ENCODE data around the gene PPFIBP1.
"Not testable (repeated sequence)": the region's sequence is repeated elsewhere in the genome, so short reads cannot be mapped to it uniquely, and the experiment has no call there.

Gene PPFIBP1

DNA sequence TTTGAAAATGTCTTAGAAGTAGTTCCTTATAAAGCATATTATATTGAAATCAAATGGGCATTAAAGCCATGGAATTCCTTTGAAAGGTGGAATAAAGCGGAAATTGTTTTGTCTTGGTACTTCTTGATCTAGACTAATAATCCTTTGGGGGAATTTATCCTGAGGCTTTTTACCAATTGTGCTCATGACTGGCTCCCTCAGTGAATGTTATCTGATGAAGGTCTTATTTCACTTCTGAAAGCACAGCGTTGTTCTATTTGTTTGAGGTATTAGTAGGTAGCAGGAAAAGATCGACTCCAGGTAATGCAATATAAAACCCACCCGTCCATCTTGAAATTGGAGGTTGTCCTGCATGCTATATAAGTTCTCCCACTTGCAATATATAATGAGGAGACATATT, 64.8 kb downstream of the PPFIBP1 start:
- Histone ChIP-seq H3K9me2 (ENCODE audit: low read depth, low read length) (no peaks in the 10 kb centered on the region), H3F3A (ENCODE audit: insufficient read depth, low read length) (no peaks in the 10 kb centered on the region), H3K4me1 (ENCODE audit: insufficient read depth, low read length, severe bottlenecking) (no peaks in the 10 kb centered on the region), H2AFZ (ENCODE audit: low read length) (no peak overlapping the region), H3K9me3 (ENCODE audit: low read length) (no peaks in the 10 kb centered on the region), H3K36me3 (ENCODE audit: insufficient read depth, low read length) (no peaks in the 10 kb centered on the region), H3K27ac (ENCODE audit: low read depth, low read length, poor library complexity, severe bottlenecking) (no peak overlapping the region), H3K79me2 (ENCODE audit: insufficient read depth, low read length) (no peaks in the 10 kb centered on the region), H3K9ac (ENCODE audit: low read length) (no peak overlapping the region), H3K4me2 (ENCODE audit: low read length) (no peak overlapping the region), H4K20me1 (ENCODE audit: insufficient read depth, low read length) (no peaks in the 10 kb centered on the region), H3K27me3 (ENCODE audit: insufficient read depth, low read length) (no peaks in the 10 kb centered on the region), H3K4me3 (ENCODE audit: low read depth, low read length, poor library complexity, severe bottlenecking) (no peak overlapping the region)
- TF ChIP-seq, protein P1, sequence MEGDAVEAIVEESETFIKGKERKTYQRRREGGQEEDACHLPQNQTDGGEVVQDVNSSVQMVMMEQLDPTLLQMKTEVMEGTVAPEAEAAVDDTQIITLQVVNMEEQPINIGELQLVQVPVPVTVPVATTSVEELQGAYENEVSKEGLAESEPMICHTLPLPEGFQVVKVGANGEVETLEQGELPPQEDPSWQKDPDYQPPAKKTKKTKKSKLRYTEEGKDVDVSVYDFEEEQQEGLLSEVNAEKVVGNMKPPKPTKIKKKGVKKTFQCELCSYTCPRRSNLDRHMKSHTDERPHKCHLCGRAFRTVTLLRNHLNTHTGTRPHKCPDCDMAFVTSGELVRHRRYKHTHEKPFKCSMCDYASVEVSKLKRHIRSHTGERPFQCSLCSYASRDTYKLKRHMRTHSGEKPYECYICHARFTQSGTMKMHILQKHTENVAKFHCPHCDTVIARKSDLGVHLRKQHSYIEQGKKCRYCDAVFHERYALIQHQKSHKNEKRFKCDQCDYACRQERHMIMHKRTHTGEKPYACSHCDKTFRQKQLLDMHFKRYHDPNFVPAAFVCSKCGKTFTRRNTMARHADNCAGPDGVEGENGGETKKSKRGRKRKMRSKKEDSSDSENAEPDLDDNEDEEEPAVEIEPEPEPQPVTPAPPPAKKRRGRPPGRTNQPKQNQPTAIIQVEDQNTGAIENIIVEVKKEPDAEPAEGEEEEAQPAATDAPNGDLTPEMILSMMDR (IDR thresholded peaks at IDR 0.05; ENCODE audit: low read length) = no peak
- no peak for TF ChIP-seq EZH2 (IDR thresholded peaks at IDR 0.05; ENCODE audit: borderline replicate concordance, low read length)

DNA sequence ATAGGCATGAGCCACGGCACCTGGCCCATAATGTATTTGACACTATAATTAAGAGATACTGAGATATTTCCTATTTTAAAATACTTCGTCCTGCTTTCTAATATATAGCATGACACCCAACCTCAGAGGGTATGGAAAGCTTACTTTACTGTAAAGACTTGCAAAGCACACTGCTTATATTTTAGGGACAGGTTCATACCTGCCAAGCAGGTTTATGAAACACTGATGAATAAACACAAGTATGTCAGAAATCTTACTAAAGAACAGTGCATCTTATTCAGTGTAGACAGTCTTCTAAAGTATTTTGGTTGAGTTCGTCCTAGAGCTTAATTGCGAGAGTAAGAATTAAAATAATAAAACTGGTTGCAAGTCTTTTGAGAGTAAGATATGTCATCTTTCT, 65.4 kb downstream of the PPFIBP1 start:
- Histone ChIP-seq H3K9me2 (ENCODE audit: low read depth, low read length) (no peaks in the 10 kb centered on the region), H3K27ac (ENCODE audit: low read depth, low read length, poor library complexity, severe bottlenecking) (no peak overlapping the region), H3K4me3 (ENCODE audit: low read depth, low read length, poor library complexity, severe bottlenecking) (no peak overlapping the region), H3F3A (ENCODE audit: insufficient read depth, low read length) (no peaks in the 10 kb centered on the region), H3K36me3 (ENCODE audit: insufficient read depth, low read length) (no peaks in the 10 kb centered on the region), H3K4me2 (ENCODE audit: low read length) (no peak overlapping the region), H3K9ac (ENCODE audit: low read length) (no peak overlapping the region), H3K4me1 (ENCODE audit: insufficient read depth, low read length, severe bottlenecking) (no peaks in the 10 kb centered on the region), H4K20me1 (ENCODE audit: insufficient read depth, low read length) (no peaks in the 10 kb centered on the region), H3K79me2 (ENCODE audit: insufficient read depth, low read length) (no peaks in the 10 kb centered on the region), H3K9me3 (ENCODE audit: low read length) (no peaks in the 10 kb centered on the region), H2AFZ (ENCODE audit: low read length) (no peak overlapping the region), H3K27me3 (ENCODE audit: insufficient read depth, low read length) (no peaks in the 10 kb centered on the region)
- TF ChIP-seq EZH2 (IDR thresholded peaks at IDR 0.05; ENCODE audit: borderline replicate concordance, low read length) = no peak
- TF ChIP-seq, protein P1 (IDR thresholded peaks at IDR 0.05; ENCODE audit: low read length) = no peak

DNA sequence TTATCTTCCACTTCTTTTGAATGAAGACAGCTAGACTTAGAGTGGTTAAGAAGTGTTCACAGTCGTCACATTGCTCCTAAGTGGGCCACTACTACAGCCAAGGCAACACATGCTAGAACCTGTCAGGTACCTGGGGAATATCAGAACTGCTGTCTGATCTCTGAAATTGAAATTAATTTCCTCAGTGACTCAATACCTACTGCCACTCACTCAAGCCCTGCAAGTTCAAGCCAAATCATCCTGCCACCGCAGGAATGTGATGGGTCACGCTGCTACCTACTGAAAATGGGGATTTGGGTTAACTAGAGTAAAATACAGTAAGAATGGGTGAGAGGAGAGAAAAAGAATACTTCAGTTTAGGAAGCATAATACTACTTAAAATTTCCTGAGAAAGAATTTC, 67.7 kb downstream of the PPFIBP1 start:
- H3K9ac ChIP-seq (ENCODE audit: low read length); H3K4me3 ChIP-seq (ENCODE audit: low read depth, low read length, poor library complexity, severe bottlenecking); H3K27me3 ChIP-seq (ENCODE audit: insufficient read depth, low read length); H3K9me2 ChIP-seq (ENCODE audit: low read depth, low read length); H3F3A ChIP-seq (ENCODE audit: insufficient read depth, low read length); H3K27ac ChIP-seq (ENCODE audit: low read depth, low read length, poor library complexity, severe bottlenecking); H3K9me3 ChIP-seq (ENCODE audit: low read length); H3K4me2 ChIP-seq (ENCODE audit: low read length); H2AFZ ChIP-seq (ENCODE audit: low read length); H3K79me2 ChIP-seq (ENCODE audit: insufficient read depth, low read length); H3K4me1 ChIP-seq (ENCODE audit: insufficient read depth, low read length, severe bottlenecking); H4K20me1 ChIP-seq (ENCODE audit: insufficient read depth, low read length); H3K36me3 ChIP-seq (ENCODE audit: insufficient read depth, low read length): not testable (repeated sequence)

DNA sequence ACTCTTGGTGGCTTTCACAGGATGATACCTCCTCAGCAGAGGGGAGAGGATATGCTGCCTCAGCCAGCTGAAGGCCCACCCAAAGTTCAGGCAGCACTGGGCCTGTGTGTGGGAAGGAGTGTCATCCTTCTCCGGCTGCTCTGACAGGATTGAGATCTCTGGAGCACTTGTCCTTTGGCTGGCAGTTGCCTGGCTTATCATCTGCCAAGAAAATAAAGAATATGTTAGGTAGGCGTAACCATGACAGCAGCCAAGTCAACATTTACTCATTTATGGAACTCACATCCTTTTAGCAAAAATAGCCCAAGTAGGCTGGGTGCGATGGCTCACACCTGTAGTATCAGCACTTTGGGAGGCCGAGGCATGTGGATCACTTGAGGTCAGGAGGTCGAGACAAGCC, 68.5 kb downstream of the PPFIBP1 start:
- Histone ChIP-seq H3K9me3 (ENCODE audit: low read length) (no peaks in the 10 kb centered on the region), H3K4me2 (ENCODE audit: low read length) (no peak overlapping the region), H3K27ac (ENCODE audit: low read depth, low read length, poor library complexity, severe bottlenecking) (no peak overlapping the region), H3K36me3 (ENCODE audit: insufficient read depth, low read length) (no peaks in the 10 kb centered on the region), H3K79me2 (ENCODE audit: insufficient read depth, low read length) (no peaks in the 10 kb centered on the region), H3K4me3 (ENCODE audit: low read depth, low read length, poor library complexity, severe bottlenecking) (no peak overlapping the region), H3K4me1 (ENCODE audit: insufficient read depth, low read length, severe bottlenecking) (no peaks in the 10 kb centered on the region), H2AFZ (ENCODE audit: low read length) (no peak overlapping the region), H3F3A (ENCODE audit: insufficient read depth, low read length) (no peaks in the 10 kb centered on the region), H3K27me3 (ENCODE audit: insufficient read depth, low read length) (no peaks in the 10 kb centered on the region), H3K9ac (ENCODE audit: low read length) (no peak overlapping the region), H4K20me1 (ENCODE audit: insufficient read depth, low read length) (no peaks in the 10 kb centered on the region), H3K9me2 (ENCODE audit: low read depth, low read length) (no peaks in the 10 kb centered on the region)
- no peak for TF ChIP-seq EZH2 (IDR thresholded peaks at IDR 0.05; ENCODE audit: borderline replicate concordance, low read length)
- TF ChIP-seq, protein P1 (IDR thresholded peaks at IDR 0.05; ENCODE audit: low read length) = no peak

All from OCI-LY1 (cell line).